ENCODE measurements around the gene NKAIN1.
"Not testable (repeated sequence)": the region's sequence is repeated elsewhere in the genome, so short reads cannot be mapped to it uniquely, and the experiment has no call there.

Gene NKAIN1

DNA sequence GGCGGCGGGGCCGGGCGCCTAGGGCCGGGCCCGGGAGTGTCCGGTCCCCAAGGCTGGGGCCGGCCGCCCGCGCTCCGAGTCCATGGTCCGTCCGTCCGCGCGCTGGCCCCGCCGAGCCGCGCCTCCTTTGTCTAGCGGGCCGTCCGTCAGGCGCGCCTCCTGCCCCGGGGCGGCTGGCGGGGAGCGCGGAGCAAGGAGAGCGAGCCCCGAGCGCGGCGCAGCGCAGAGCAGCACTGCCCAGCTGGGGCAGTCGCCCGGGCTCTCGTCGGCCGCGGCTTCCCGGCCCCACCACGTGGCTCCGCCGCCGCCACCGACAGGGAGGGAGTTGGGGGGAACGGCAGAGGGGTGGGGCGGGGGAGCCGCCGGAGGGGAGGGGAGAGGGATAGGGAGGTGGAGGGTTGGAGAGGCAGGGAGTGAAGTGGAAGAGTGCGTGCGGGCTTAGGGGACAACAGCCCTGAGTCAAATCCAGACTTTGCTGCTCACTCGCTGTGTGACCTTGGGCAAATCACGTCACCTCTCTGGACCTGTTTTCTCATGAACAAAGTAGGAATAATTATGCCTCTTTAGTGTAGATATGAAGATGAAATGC lies at the start of gene NKAIN1:
NKAIN1 (minus strand) TSS at position 235 of the 589 bp plus-strand sequence. CDS start 340 bp downstream, outside the sequence.
- DNase-seq, result peak; percentile 50

DNA sequence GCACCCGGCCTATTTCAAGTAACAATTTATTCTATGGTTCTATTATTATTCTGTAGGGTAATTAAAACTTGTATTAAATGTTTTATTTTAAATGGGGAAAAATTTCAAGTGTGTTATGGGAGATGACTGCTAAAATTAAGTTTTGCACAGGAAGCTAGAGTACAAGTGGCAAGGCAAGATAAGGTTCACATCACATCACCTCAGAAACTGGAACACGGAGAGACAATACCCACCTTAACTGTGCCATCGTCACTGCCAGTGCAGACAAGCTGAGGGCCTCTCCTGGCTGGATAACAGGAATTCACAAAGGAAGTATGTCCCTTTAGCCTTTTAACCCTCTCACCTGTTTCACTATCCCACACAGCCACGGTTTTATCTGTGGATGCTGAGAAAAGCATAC lies 49.3 kb upstream of the NKAIN1 start:
- DNase-seq, result no peak

DNA sequence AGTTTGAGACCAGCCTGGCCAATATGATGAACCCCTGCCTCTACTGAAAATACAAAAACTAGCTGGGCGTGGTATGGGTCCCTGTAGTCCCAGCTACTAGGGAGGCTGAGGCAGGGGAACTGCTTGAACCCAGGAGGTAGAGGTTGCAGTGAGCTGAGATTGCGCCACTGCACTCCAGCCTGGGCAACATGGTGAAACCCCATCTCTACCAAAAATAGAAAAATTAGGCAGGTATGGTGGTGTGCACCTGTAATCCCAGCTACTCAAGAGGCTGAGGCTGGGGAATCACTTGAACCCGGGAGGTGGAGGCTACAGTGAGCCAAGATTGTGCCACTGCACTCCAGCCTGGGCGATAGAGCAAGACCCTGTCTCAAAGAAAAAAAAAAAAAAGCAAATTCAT lies 48.1 kb upstream of the NKAIN1 start:
- not testable (repeated sequence) for DNase-seq

DNA sequence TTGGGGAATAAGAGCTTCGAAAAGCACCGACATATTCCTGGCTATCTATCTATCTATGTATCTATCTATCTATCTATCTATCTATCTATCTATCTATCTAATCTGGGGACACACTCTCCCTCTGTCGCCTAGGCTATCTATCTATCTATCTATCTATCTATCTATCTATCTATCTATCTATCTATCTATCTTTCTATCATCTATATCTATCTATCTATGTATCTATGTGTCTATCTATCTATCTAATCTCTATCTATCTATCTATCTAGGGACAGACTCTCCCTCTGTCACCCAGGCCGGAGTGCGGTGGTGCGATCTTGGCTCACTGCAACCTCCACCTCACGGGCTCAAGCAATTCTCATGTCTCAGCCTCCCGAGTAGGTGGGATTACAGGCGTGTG lies 42.7 kb upstream of the NKAIN1 start:
- DNase-seq, result not testable (repeated sequence)

DNA sequence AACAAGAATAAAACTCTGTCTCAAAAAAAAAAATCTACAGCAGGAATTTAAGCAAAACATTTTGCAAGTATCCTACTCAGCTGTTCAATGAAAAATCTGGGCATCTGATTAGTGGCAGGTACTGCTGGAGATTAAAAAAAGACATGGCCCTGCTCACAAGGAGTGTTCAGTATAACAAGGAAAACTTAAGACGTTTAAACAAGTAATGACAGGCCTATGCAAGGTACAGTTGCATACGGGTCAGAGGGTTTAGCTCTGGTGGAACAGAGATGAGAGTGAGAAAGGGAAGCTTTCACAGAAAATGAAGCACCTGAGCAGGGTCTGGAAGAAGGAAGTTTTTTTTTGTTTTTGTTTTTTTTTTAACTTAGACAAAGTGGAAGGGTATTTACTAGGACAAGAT lies 33.9 kb upstream of the NKAIN1 start:
- DNase-seq, result no peak

DNA sequence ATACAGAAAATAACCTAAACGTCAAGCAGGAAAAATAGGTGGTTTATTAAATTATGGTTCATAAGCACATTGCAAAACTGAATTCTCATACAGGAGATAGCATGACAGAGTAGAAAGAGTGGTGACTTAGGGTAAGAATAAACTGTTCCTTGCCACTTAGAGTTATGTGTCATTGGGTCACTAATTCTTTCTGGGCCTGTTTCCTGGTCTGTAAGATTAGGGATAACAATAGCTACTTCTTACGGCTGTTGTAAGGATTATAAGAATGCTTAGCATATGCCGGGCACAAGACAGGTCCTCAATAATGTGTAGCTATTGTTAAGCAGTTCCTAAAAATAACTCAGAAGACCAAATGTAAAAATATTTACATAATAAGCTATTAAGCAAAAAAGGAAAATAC lies 32.7 kb upstream of the NKAIN1 start:
- DNase-seq, result no peak

DNA sequence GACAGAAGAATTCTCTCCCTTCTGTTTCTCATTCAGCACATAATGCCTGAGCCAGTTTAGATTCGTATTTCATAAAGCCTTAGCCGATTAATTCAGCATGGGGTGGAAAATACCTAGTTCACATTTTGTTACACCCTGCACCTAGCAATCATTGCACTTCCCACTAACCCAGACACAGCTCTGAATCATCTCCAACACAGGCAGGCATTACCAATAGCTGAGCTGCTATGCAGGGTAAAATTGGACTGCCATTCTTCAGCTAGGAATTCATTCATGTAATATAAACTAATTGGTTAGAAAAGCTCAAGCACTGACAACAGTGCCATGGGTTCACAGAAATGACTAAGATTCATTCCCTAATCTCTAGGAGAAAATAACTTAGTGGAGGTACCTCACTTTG lies 26.9 kb upstream of the NKAIN1 start:
- DNase-seq, result no peak

DNA sequence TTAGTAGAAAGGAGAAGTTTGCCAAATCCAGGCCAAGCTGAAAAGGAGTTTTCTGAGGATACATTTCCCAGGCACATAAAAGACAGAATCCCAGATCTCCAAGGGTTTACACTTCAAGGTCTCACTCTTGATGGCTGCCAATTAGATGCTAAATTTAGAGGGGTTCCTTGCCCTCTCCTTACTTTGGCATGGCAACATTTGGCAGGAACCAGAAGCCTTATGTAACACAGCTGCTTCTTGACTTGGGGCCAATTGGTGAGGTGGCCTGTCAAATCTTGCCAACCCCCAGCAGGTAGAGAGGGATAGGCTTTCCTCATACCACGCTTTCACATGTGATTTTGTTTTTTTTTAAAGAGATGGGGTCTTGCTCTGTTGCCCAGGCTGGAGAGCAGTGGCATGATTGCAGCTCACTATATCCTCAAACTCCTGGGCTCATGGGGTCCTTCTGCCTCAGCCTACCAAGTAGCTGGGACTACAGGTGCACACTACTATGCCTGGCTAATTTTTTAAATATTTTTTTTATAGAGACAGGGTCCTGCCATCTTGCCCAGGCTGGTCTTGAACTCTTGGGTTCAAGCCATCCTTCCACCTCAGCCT lies 25.2 kb upstream of the NKAIN1 start:
- DNase-seq, result no peak

DNA sequence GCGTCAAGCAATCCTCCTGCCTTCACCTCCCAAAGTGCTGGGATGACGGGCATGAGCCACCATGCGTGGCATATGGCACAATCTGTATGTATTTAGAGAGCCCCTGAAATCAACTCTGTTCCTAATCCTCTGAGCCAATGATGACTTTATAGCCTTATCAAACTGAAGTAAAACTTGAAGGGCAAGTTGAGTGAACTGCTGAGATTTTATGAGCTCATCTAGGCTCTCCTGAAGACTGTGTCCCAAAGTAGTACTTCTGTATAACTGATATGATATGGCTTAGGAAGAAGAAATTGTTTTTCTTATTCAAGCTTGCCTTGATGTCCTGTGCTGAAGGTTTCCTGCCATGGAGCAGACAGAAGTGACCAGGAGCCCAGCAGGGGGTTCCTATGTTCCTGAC lies 23.7 kb upstream of the NKAIN1 start:
- no peak for DNase-seq

DNA sequence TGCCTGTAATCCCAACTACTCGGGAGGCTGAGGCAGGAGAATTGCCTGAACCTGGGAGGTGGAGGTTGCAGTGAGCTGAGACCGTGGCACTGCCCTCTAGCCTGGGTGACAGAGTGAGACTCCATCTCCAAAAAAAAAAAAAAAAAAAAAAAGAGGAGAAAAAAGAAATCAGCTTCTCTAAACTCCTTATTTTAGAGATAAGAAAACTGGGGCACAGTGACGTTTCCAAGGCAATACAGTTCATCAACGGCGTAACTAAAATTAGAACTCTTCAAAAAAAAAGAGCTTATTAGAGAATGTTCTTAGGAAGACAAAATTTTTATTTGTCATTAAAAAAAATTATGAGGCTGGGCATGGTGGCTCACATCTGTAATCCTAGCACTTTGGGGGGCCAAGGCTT lies 22.7 kb upstream of the NKAIN1 start:
- DNase-seq, result not testable (repeated sequence)

DNA sequence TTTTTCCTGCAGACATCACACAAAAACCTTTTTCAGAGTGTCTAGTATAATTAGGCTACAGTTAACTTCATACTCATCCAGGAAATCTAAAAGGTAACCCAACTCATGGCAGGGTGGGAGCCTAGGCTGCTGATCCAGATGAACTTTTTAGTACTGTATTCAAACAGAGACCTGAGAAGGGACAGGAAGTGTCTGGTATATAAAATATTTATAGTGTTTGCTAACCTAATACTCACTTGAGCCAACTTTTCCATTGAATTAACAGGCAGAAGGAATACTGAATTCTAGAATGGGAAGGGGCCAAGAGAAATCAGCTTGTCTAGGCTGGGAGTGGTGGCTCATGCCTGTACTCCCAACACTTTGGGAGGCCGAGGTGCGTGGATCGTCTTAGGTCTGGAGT lies 22.2 kb upstream of the NKAIN1 start:
- no peak for DNase-seq

DNA sequence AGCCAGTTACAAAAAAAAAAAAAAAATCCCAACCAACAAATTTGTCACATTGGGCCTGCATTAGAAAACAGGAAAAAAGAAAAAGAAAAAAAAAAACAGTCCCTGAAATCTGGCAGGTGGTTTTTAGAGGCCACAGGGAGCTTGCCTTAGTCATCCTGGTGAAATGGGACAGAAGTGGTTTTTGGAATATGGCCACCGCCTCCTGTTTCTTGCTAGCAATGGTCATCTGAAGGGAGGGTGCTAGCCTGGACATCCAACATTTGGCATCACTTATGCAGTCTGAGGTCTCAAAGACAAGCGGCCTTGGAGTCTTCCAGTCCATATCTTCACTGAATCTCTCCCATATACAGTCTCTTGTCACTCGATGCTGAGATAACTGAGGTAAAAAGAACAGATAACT lies 20.1 kb upstream of the NKAIN1 start:
- no peak for DNase-seq

DNA sequence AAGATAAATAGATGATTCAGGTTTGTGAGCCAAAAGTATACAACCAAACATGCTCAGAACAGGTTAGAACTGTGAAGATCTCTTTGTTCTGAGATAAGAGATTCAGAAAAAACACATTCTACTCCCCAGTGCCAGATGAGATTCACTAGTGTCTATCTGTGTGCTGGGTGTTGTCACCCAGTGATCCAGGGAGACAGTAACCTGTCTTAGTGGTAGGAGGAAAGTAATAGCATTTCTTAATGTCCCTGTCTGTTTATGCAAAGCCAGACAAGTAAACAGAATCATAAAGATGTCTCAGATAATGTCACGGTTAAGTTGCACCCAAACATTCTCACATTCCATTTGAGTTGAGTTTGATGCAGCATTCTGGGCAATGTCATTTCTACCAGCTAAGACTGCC lies 18.9 kb upstream of the NKAIN1 start:
- no peak for DNase-seq

DNA sequence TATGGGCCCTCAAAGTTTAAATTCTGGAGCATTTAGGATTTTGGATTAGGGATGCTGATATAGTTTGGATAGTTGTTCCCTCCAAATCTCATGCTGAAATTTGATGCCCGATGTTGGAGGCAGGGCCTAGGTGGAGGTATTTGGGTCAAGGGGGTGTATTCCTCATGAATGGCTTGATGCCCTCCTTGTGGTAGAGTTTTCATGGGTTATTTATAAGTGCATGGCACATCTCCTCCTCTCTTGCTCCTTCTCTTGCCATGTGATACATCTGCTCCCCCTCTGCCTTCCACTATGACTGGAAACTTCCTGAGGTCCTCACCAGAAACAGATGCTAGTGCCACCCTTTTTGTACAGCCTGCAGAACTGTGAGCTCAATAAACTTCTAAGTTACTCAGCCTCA lies 17.5 kb upstream of the NKAIN1 start:
- no peak for DNase-seq

DNA sequence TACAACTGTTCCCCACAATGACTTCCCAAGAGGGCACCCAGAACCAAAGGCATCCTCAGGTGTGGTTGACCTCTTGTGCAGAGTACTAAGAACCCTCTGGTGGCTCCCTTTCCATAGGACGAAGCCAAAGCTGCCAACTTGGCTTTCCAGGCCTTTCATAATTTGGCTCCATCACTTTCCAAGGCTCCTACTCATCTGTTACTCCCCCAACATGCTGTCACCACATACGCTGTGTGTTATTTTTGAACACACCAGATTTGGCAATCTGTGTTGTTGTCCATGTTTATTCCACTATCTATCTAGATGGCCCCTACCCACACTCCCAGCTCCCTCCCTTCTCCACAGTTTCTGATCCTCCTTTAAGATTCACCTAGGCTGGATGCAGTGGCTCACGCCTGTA lies 10.2 kb upstream of the NKAIN1 start:
- no peak for DNase-seq

DNA sequence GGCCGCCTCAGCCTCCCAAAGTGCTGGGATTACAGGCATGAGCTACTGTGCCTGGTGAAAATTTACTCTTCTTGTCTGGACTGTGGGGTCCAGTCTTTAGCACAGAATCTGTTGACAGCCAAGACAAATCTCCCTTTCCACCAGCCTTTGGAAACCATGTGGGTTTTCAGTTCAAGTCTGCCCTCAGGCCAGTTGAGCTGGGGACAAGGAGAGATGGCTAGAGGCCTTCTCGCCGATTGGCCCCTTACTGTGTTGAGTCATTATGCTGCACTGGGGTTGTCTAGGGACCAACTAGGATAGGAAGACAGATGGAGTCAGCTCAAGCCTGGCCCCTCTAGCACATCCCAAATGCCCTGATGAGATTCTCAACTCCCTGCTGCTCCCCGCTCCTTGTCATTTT lies 8.6 kb upstream of the NKAIN1 start:
- DNase-seq, result peak; percentile 41

DNA sequence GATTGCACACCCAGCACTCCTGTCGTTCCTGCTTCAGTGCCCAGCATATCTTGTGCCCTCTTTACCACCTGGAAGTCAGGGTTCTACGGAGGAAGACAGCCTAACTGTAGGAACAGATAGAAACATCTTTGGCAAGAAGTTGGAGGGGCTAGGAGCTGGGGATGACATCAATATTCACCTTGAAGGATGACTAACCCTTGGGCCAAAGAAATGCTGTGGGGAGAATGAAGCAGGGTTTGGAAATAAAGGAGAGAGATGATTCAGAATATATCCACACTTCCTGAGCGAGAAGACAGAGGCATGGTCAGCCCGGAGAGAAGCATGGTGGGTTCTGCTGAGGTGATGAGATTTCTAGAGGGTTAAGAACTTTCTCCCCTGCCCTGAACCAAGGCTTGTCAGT lies 4.6 kb upstream of the NKAIN1 start:
- DNase-seq, result peak; percentile 41

DNA sequence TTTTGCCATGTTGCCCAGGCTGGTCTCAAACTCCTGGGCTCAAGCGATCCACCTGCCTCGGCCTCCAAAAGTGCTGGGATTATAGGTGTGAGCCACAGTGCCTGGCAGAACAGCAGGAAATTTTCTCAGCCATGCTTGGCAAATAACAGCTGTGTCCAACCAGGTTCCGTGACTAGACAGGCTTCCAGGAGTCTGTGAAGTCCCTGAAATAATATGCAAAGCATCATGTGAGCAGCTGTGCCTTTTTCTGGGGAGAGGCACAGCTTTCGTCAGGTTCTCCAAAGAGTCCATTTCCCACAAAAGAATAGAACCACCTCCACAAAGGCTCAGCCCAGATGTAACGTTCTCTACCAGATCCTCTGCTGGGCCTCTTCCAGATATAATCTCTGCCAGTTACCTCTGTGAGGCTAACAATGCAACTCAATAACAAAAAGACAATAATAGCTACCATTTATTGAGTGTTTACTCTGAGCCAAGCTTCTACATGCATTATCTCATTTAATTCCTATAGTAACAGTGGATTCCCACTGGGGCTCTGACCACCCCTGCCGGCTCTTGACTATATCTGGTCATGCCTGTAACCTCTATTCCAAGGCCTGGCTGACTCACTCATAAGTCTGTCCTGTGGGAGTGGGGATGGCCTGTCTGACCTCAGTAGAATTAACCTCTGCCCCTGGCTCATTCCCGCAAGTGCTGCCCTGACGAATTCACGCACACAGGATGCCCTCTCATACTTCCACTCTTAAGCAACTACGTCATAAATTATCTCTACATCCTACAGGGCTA lies 4.0 kb upstream of the NKAIN1 start:
- DNase-seq, result peak; percentile 27

DNA sequence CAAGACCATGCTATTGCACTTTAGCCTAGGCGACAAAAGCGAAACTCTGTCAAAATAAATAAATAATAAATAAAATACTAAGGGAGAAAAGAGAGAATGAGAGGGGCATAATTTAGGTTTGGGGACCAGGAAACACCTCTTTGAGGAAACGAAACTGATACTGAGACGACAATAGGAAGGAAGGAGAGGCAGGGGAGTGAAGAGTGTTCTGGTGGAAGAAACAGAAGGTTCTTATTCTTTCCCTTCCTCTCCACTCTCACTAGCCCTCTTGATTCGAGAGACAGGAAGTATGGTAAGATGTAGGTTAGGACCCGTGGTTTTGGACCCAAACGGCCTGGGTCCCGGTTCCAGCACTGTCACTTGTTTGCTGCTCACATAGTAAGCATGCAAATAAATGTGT lies 1.6 kb upstream of the NKAIN1 start:
- no peak for DNase-seq

DNA sequence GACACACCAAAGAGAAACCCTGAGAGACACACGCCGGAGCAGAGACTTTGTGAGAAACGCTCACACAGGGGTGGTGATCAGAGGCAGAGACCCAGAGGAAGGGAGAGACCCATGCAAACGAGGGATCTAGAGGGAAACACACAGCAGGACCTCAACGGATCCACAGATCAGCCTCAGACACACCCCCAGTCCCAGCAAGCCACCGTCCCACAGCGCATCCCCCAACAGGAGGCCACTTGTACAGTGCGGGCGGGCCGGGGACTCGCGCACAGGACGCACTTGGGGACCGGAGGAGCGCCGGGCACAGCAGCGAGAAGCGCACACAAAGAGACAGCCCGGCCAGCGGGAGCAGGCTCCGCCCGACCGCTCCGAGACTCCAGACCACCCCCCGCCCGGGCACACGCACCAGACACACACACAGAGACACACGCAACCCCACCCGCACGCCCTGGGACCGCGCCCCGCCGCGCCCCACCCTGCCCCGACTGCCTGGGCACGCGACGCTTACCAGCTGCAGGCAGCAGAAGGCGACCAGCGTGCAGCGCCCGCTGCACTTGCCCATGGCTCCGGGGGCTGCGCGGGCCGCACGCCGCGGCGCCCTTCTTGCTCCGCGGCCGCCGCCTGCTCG lies 587 bp downstream of the NKAIN1 start:
- DNase-seq, result peak; percentile 18

DNA sequence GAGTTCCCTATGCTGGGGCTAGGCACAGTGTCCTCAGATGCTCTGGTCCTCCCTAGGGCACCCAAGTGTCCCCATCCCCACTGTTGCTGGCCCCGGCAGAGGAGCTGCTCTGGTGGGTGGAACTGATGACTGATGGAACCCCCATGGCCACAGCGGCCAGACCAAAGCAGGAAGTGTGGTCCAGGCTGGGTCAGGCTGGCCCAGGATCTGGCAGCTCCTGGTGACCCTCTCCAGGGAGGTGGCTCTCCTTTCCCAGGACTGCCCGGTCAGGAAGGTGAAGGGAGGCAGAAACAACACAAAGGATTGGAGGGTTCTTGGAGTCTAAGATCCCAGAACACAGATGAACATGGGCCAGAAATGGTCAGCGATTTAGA lies 1.1 kb downstream of the NKAIN1 start:
- DNase-seq, result no peak

DNA sequence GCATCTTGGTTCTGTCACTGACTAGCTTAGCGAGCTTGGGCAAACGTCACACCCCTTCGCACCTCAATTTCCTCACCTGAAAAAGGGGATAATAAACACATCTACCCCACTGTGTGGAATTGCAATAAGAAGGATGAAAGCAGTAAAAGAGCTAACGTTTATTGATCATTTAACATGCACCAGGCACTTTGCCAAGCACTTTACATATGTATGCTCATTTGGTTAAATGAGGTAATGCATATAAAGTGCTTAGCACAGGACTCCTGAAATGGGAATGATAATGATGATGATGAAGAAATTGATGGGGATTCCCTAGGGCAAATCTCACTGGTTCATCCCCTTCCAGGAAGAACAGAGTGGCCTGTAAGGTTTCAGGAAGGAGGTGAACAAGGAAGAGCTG lies 4.8 kb downstream of the NKAIN1 start:
- DNase-seq, result no peak

DNA sequence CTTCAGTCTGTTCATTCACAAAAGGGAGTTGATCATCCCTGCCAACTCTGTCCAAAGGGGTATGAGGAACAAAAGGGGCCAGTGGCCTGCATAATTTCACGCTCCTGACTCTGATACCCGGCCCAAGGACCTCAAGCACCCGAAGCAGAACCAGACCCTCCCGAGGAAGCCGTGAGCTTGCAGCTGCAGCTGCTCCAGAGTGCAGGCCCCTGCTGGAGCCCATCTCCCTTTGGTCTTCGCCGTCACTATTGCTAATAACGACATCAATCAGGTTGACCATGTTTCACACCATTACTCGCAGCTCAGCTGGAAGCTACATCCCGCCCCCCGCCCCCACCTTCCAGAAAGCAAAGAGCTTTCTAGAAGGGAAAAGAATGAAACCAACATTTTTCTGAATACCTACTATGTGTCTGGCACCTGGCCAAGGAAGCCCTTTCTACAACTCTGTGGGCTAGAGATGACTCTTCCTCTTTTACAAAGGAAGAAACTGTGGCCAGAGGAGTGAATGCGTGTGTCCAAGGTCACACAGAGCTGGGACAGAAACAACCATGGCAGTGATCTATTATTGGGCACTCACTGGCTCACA lies 5.5 kb downstream of the NKAIN1 start:
- DNase-seq, result no peak

DNA sequence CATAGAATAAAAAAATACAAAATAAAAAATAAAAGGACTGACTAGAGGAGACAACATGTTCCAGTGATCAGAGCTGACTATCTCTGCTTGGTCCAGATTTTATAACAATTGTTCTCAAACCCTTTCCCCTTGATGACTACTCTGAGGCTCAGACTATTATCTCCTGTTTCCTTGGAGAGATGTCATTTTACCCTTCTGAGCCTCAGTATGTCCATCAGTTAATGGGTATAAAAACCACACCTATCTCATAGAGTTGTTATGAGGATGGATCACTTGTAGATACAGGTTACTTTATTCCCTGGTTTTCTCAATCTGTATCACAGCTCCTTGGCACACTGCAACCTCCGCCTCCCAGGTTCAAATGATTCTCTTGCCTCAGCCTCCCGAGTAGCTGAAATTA lies 7.0 kb downstream of the NKAIN1 start:
- DNase-seq, result no peak

Measured in EL (cell line).